ENCODE results near the gene ABCB10. TPM values are rescaled to one million over a fixed set of nuclear protein-coding genes. Genes with fewer than 3 reads are reported as not detected.

ABCB10 gene
- total RNA-seq, 6 experiments from 2014 or later: 16.1 to 21.0 (median 18.4) TPM

GRCh38 chr1:229539863-229540506, 18.5 kb downstream of the ABCB10 start:
- no peak for TF ChIP-seq CTCF (IDR thresholded peaks at IDR 0.05)
- Mint-ChIP-seq H3K27me3 (ENCODE audit: insufficient read depth) (no peaks in the 10 kb centered on the region), H3K27ac (no peak overlapping the region), H3K9me3 (no peaks in the 10 kb centered on the region), H3K4me1 (ENCODE audit: low read depth) (no peaks in the 10 kb centered on the region; the same call in 1 of the 2 replicates), H3K36me3 (ENCODE audit: low read depth) (peaks cover 36% of the 10 kb centered on the region), H3K4me3 (no peak overlapping the region)
- DNase-seq: no peak

GRCh38 chr1:229538945-229539344, 19.6 kb downstream of the ABCB10 start:
- TF ChIP-seq CTCF (IDR thresholded peaks at IDR 0.05): no peak
- H3K27me3 Mint-ChIP-seq (ENCODE audit: insufficient read depth): no peaks in the 10 kb centered on the region

GRCh38 chr1:229537894-229538293, 20.6 kb downstream of the ABCB10 start:
- H3K4me3 Mint-ChIP-seq: no peak overlapping the region
- no peak for DNase-seq
- H3K27me3 Mint-ChIP-seq (ENCODE audit: insufficient read depth): no peaks in the 10 kb centered on the region
- no peak overlapping the region for H3K27ac Mint-ChIP-seq
- H3K9me3 Mint-ChIP-seq: no peaks in the 10 kb centered on the region
- no peaks in the 10 kb centered on the region; the same call in 1 of the 2 replicates for H3K4me1 Mint-ChIP-seq (ENCODE audit: low read depth)
- no peak for TF ChIP-seq CTCF (IDR thresholded peaks at IDR 0.05)
- peaks cover 29% of the 10 kb centered on the region for H3K36me3 Mint-ChIP-seq (ENCODE audit: low read depth)

More at GRCh38 chr1:229538945-229539344, 19.6 kb downstream of the ABCB10 start:
- H3K4me1 Mint-ChIP-seq (ENCODE audit: low read depth): no peaks in the 10 kb centered on the region; the same call in 1 of the 2 replicates
- no peak for DNase-seq
- no peak overlapping the region for H3K27ac Mint-ChIP-seq
- H3K9me3 Mint-ChIP-seq: no peaks in the 10 kb centered on the region
- H3K4me3 Mint-ChIP-seq: no peak overlapping the region
- peaks cover 33% of the 10 kb centered on the region for H3K36me3 Mint-ChIP-seq (ENCODE audit: low read depth)

- DNase-seq: no peak
Observed at GRCh38 chr1:229536982-229537381, 21.5 kb downstream of the ABCB10 start.

GRCh38 chr1:229535230-229535629, 23.3 kb downstream of the ABCB10 start:
- peak; percentile 14 for DNase-seq
- peaks cover 29% of the 10 kb centered on the region for H3K36me3 Mint-ChIP-seq (ENCODE audit: low read depth)
- H3K9me3 Mint-ChIP-seq: no peaks in the 10 kb centered on the region
- no peaks in the 10 kb centered on the region; the same call in 1 of the 2 replicates for H3K4me1 Mint-ChIP-seq (ENCODE audit: low read depth)
- H3K27ac Mint-ChIP-seq: no peak overlapping the region
- H3K4me3 Mint-ChIP-seq: no peak overlapping the region
- TF ChIP-seq CTCF (IDR thresholded peaks at IDR 0.05): no peak
- no peaks in the 10 kb centered on the region for H3K27me3 Mint-ChIP-seq (ENCODE audit: insufficient read depth)

More at GRCh38 chr1:229536982-229537381, 21.5 kb downstream of the ABCB10 start:
- Mint-ChIP-seq H3K4me1 (ENCODE audit: low read depth) (no peaks in the 10 kb centered on the region; the same call in 1 of the 2 replicates), H3K9me3 (no peaks in the 10 kb centered on the region), H3K4me3 (no peak overlapping the region), H3K36me3 (ENCODE audit: low read depth) (peaks cover 29% of the 10 kb centered on the region), H3K27ac (no peak overlapping the region), H3K27me3 (ENCODE audit: insufficient read depth) (no peaks in the 10 kb centered on the region)
- no peak for TF ChIP-seq CTCF (IDR thresholded peaks at IDR 0.05)

All from HFFc6 (cell line).